ENCODE results near the gene FGR. TPM values are rescaled to one million over a fixed set of nuclear protein-coding genes. Genes with fewer than 3 reads are reported as not detected.

Gene FGR
- total and polyA plus RNA-seq, 11 donors, result 1.1 to 25.9 (median 3.3) TPM

DNA sequence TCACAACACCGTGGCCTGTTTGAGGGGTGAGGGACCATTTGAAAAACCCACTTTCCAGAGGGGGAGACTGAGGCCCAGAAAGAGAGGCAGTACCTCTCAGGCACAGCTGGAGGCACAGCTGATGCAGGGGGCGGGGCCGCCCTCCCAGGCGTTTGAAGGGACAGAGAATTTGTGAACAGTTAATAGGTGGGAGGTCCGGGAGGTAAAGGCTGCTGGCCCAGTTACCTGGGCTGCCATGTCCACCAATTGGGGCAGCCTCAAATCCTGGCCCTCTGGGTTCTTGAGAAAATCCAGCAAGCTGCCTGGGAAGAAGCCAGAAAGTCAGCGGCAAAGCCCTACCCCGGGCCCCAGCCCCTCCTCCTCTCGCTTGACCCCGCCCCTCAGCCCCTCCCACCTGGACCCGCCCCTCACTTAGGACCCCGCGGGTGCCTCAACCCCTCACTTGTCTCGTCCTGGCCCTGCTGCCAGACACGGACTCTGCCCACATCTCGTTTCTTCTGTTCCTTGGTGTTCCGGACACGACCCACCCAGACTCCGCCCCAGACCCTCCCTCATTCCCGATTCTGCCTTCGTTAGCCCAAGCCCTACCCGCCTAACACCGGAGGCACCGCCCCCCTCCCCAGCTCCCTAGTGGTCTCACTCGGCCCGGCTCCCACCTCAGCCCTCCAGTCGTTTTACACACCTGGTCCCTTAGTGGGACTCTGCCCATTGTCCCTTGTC is 20.2 kb downstream of the FGR start:
- no peaks in the 10 kb centered on the region for H3K9me3 ChIP-seq
- no peak overlapping the region for H3K27ac ChIP-seq
- intact Hi-C loops (cut with DNase I), result loop anchor here in 3 of 10 donors (5.0 kb wide), 2 partner anchors 33 to 317 kb away; no protein-coding TSS in a partner anchor
- peaks cover 0 to 44% (median 0%) of the 10 kb centered on the region in 9 donors for H3K36me3 ChIP-seq
- DNase-seq, result peak in 1 of 5 donors; percentile 65
- peak in 1 of 4 donors; percentile 13 for ATAC-seq
- no peak overlapping the region for H3K4me3 ChIP-seq
- TF ChIP-seq POLR2A (IDR thresholded peaks at IDR 0.05), result no peak
- TF ChIP-seq, protein P1, sequence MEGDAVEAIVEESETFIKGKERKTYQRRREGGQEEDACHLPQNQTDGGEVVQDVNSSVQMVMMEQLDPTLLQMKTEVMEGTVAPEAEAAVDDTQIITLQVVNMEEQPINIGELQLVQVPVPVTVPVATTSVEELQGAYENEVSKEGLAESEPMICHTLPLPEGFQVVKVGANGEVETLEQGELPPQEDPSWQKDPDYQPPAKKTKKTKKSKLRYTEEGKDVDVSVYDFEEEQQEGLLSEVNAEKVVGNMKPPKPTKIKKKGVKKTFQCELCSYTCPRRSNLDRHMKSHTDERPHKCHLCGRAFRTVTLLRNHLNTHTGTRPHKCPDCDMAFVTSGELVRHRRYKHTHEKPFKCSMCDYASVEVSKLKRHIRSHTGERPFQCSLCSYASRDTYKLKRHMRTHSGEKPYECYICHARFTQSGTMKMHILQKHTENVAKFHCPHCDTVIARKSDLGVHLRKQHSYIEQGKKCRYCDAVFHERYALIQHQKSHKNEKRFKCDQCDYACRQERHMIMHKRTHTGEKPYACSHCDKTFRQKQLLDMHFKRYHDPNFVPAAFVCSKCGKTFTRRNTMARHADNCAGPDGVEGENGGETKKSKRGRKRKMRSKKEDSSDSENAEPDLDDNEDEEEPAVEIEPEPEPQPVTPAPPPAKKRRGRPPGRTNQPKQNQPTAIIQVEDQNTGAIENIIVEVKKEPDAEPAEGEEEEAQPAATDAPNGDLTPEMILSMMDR (IDR thresholded peaks at IDR 0.05), result no peak
- H3K27me3 ChIP-seq, result no peaks in the 10 kb centered on the region
- 27 to 36% (median 28%) methylated on average over 24 to 26 of the region's 26 CpGs for WGBS, 4 donors
- peaks cover 0 to 42% (median 2%) of the 10 kb centered on the region in 12 donors for H3K4me1 ChIP-seq

- ATAC-seq (no peak), DNase-seq (peak in 1 of 5 donors; percentile 55)
- 79 to 89% (median 85%) methylated on average over 12 to 16 of the region's 16 CpGs for whole genome bisulfite sequencing, 4 donors
- TF ChIP-seq POLR2A (IDR thresholded peaks at IDR 0.05), result no peak
- TF ChIP-seq, protein P1 (IDR thresholded peaks at IDR 0.05), result no peak
- Histone ChIP-seq H3K9me3 (no peaks in the 10 kb centered on the region), H3K27ac (no peak overlapping the region), H3K36me3 (peaks cover 0 to 44% (median 0%) of the 10 kb centered on the region in 9 donors), H3K4me1 (peaks cover 0 to 41% (median 2%) of the 10 kb centered on the region in 12 donors), H3K27me3 (no peaks in the 10 kb centered on the region), H3K4me3 (no peak overlapping the region)
- intact Hi-C loops (cut with DNase I), result loop anchor here in 3 of 10 donors (5.0 kb wide), 2 partner anchors 33 to 317 kb away; no protein-coding TSS in a partner anchor
Measured at GRCh38 chr1:27614043-27614624, 20.9 kb downstream of the FGR start.

GRCh38 chr1:27612718-27613117 is 22.3 kb downstream of the FGR start:
- intact Hi-C loops (cut with DNase I), result loop anchor here in 3 of 10 donors (5.0 kb wide), 2 partner anchors 35 to 315 kb away; no protein-coding TSS in a partner anchor
- no peaks in the 10 kb centered on the region for H3K9me3 ChIP-seq
- WGBS, 4 donors, result 90 to 93% (median 92%) methylated on average over 12 of the region's 12 CpGs
- no peak for TF ChIP-seq POLR2A (IDR thresholded peaks at IDR 0.05)
- TF ChIP-seq, protein P1 (IDR thresholded peaks at IDR 0.05), result no peak
- DNase-seq (no peak), ATAC-seq (no peak)
- peaks cover 0 to 42% (median 0%) of the 10 kb centered on the region in 9 donors for H3K36me3 ChIP-seq
- H3K27me3 ChIP-seq, result no peaks in the 10 kb centered on the region
- no peak overlapping the region for H3K27ac ChIP-seq
- H3K4me3 ChIP-seq, result no peak overlapping the region
- H3K4me1 ChIP-seq, result peaks cover 0 to 33% (median 4%) of the 10 kb centered on the region in 12 donors

DNA sequence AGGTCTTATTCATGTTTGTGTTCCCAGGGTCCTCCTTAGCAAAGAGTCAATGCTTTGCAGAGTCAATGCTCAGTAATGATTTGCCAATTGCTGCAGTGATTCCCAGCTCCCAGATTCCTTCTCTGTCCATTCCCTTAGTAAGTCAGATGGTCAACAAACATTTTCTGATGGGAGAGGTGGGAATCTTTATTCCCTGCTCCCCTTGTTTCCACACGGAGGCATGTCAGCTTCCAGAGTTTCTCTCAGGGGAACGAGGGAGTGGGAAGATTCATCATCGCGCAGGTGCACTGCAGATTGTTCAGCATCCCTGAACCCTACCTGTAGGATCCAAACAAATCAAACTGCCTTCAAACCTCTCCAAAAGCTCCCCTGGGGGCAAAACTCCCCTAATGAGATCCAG is 23.5 kb downstream of the FGR start:
- no peaks in the 10 kb centered on the region for H3K27me3 ChIP-seq
- H3K4me3 ChIP-seq, result no peak overlapping the region
- 74 to 88% (median 84%) methylated on average over 4 of the region's 4 CpGs for WGBS, 4 donors
- TF ChIP-seq, protein P1 (IDR thresholded peaks at IDR 0.05), result no peak
- TF ChIP-seq POLR2A (IDR thresholded peaks at IDR 0.05), result no peak
- intact Hi-C loops (cut with DNase I), result loop anchor here in 3 of 10 donors (5.0 kb wide), 2 partner anchors 36 to 314 kb away; no protein-coding TSS in a partner anchor
- peaks cover 0 to 32% (median 0%) of the 10 kb centered on the region in 9 donors for H3K36me3 ChIP-seq
- H3K27ac ChIP-seq, result no peak overlapping the region
- no peaks in the 10 kb centered on the region for H3K9me3 ChIP-seq
- H3K4me1 ChIP-seq, result peaks cover 0 to 34% (median 4%) of the 10 kb centered on the region in 12 donors
- DNase-seq (no peak), ATAC-seq (no peak)

Measured in heart left ventricle (tissue), 16 donors.